SU-DHL-6 (cell line): ENCODE data around the gene SPATA32.
A peak's percentile ranks its signal among the peaks of the same experiment; 100 is the strongest.

Source experiments
- H2AFZ ChIP-seq: fragments of 200-600 bp; sonication (generic); 2 replicates; pipeline ENCODE4 v1.6.1; 2014; ENCODE audit warnings: low read depth, mild to moderate bottlenecking, moderate library complexity, mixed read lengths, antibody characterized with exemption, low read length; ENCODE audit not compliant: severe bottlenecking
- H3F3A ChIP-seq: fragments of 200-600 bp; shearing (Covaris generic); 2 replicates; pipeline ENCODE4 v1.6.0; 2016; ENCODE audit warnings: antibody characterized with exemption, mild to moderate bottlenecking; ENCODE audit not compliant: insufficient read depth
- H3K27ac ChIP-seq: fragments of 200-600 bp; sonication (generic); 2 replicates; pipeline ENCODE4 v1.5.1; 2016; ENCODE audit warnings: low read depth, mild to moderate bottlenecking, low read length, moderate library complexity, mixed read lengths
- H3K27me3 ChIP-seq: fragments of 200-600 bp; sonication (generic), shearing (Covaris generic); 2 replicates; pipeline ENCODE4 v1.6.0; 2014; ENCODE audit warnings: mild to moderate bottlenecking, low read length
- H3K36me3 ChIP-seq: fragments of 200-600 bp; sonication (generic); 2 replicates; pipeline ENCODE4 v1.6.1; 2014; ENCODE audit warnings: mild to moderate bottlenecking, low read length, mixed read lengths
- H3K4me2 ChIP-seq: fragments of 300-600, 200-600 bp; shearing (Covaris generic), sonication (generic); 2 replicates; pipeline ENCODE4 v1.6.0; 2014; ENCODE audit warnings: low read length, low read depth, mild to moderate bottlenecking; ENCODE audit not compliant: poor library complexity, severe bottlenecking
- H3K4me3 ChIP-seq: fragments of 200-600 bp; sonication (generic); 2 replicates; pipeline ENCODE4 v1.5.1; 2014; ENCODE audit warnings: antibody characterized with exemption, low read length, mild to moderate bottlenecking, mixed read lengths; ENCODE audit not compliant: insufficient read depth, poor library complexity, severe bottlenecking
- H3K79me2 ChIP-seq: fragments of 200-600 bp; sonication (generic); 2 replicates; pipeline ENCODE4 v1.6.1; 2014; ENCODE audit warnings: mild to moderate bottlenecking, low read length, moderate library complexity; ENCODE audit not compliant: insufficient read depth
- H3K9ac ChIP-seq: fragments of 200-600 bp; sonication (generic); 2 replicates; pipeline ENCODE4 v1.7.0; 2014; ENCODE audit warnings: mild to moderate bottlenecking, low read length
- H3K9me2 ChIP-seq: fragments of 200-600 bp; sonication (generic); replicated peaks from 2 replicates; pipeline ENCODE4 v1.6.1; 2014; ENCODE audit warnings: low read length; ENCODE audit not compliant: insufficient read depth
- H3K9me3 ChIP-seq: fragments of 200-600 bp; sonication (generic); 2 replicates; pipeline ENCODE4 v1.6.1; 2014; ENCODE audit warnings: low read length, mixed read lengths; ENCODE audit not compliant: insufficient read depth
- H4K20me1 ChIP-seq: fragments of 200-600 bp; sonication (generic); 2 replicates; pipeline ENCODE4 v1.6.1; 2014; ENCODE audit warnings: low read depth, mild to moderate bottlenecking, antibody characterized with exemption, low read length, moderate library complexity, mixed read lengths
- CTCF ChIP-seq: fragments of 200-600 bp; sonication (generic); IDR thresholded peaks from one replicate; pipeline ENCODE4 v1.5.1; 2017; ENCODE audit warnings: antibody characterized with exemption, mild to moderate bottlenecking, low read length, moderate library complexity; ENCODE audit not compliant: insufficient read depth, poor library complexity, severe bottlenecking
- EZH2phosphoT487 ChIP-seq: fragments of 200-600 bp; sonication (generic), shearing (Covaris generic); conservative IDR thresholded peaks from 2 replicates; pipeline ENCODE4 v1.6.1; 2018; ENCODE audit warnings: mild to moderate bottlenecking, antibody characterized with exemption, low read length, moderate library complexity, mixed read lengths

Gene SPATA32

GRCh38 chr17:45261577-45262515, at the start of gene SPATA32:
Gene SPATA32 (minus strand): TSS chr17:45262094. CDS start chr17:45262016, 78 bp downstream.
- no peaks in the 10 kb centered on the region for H3K79me2 ChIP-seq
- H3K9me3 ChIP-seq = no peaks in the 10 kb centered on the region
- peak within 1 kb of the TSS; percentile 41 for H3K4me3 ChIP-seq
- H3K27me3 ChIP-seq = no peaks in the 10 kb centered on the region
- H4K20me1 ChIP-seq = no peaks in the 10 kb centered on the region
- no peaks in the 10 kb centered on the region for H3K36me3 ChIP-seq
- H3K4me2 ChIP-seq = peak within 1 kb of the TSS; percentile 60
- peak within 1 kb of the TSS; percentile 51 for H3K9ac ChIP-seq
- peak within 1 kb of the TSS; percentile 34 for H2AFZ ChIP-seq
- H3K9me2 ChIP-seq = no peaks in the 10 kb centered on the region
- no peaks in the 10 kb centered on the region for H3F3A ChIP-seq
- no peak for TF ChIP-seq EZH2phosphoT487
- TF ChIP-seq CTCF = no peak
- H3K27ac ChIP-seq = no peak within 1 kb of the TSS

- Histone ChIP-seq H3K4me2 (no peak overlapping the region), H4K20me1 (no peaks in the 10 kb centered on the region; the same call in 1 of the 2 replicates), H2AFZ (no peak overlapping the region), H3K36me3 (no peaks in the 10 kb centered on the region), H3K9me2 (no peaks in the 10 kb centered on the region), H3K79me2 (peaks cover 77% of the 10 kb centered on the region), H3K27ac (no peak overlapping the region), H3K9me3 (no peaks in the 10 kb centered on the region), H3F3A (peaks cover 25% of the 10 kb centered on the region), H3K9ac (no peak overlapping the region), H3K27me3 (no peaks in the 10 kb centered on the region), H3K4me3 (no peak overlapping the region)
- no peak for TF ChIP-seq CTCF
- no peak for TF ChIP-seq EZH2phosphoT487
Observed at GRCh38 chr17:45311401-45311759, 49.5 kb upstream of the SPATA32 start.

GRCh38 chr17:45310380-45311324, 48.8 kb upstream of the SPATA32 start:
- Histone ChIP-seq H2AFZ (no peak overlapping the region), H3K79me2 (peaks cover 77% of the 10 kb centered on the region), H3K9me3 (no peaks in the 10 kb centered on the region), H4K20me1 (no peaks in the 10 kb centered on the region; the same call in 1 of the 2 replicates), H3K4me3 (no peak overlapping the region), H3K9me2 (no peaks in the 10 kb centered on the region), H3K27ac (no peak overlapping the region), H3F3A (peaks cover 20% of the 10 kb centered on the region), H3K4me2 (no peak overlapping the region), H3K9ac (no peak overlapping the region), H3K27me3 (no peaks in the 10 kb centered on the region), H3K36me3 (no peaks in the 10 kb centered on the region)
- TF ChIP-seq CTCF (no peak), EZH2phosphoT487 (no peak)
